Tibial nerve (tissue), 4 donors: ENCODE measurements around the gene PRPH. TPM values are rescaled to one million over a fixed set of nuclear protein-coding genes. Genes with fewer than 3 reads are reported as not detected.

Experiments used
- DNase-seq, 2 donors: peaks; one replicate each; pipeline ENCODE4 v3.0.0-alpha.2; 2019; ENCODE audit warnings: low spot score in 2 of 2
- H3K27ac ChIP-seq, 4 donors: fragments of 200-600 bp; sonication (generic) in 3 of 4; one replicate each; pipeline ENCODE4 v1.5.1; 2017 to 2019; ENCODE audit warnings: mild to moderate bottlenecking in 1 of 4
- H3K27me3 ChIP-seq, 2 donors: fragments of 200-600 bp; sonication (generic) in 1 of 2; one replicate each; pipeline versions ENCODE4 v1.5.1 to v1.6.0; 2017 to 2019
- H3K36me3 ChIP-seq, 3 donors: fragments of 200-600 bp; sonication (generic); one replicate each; pipeline ENCODE4 v1.5.1; 2018 to 2019
- H3K4me1 ChIP-seq, 4 donors: fragments of 200-600 bp; sonication (generic) in 3 of 4; one replicate each; pipeline ENCODE4 v1.5.1; 2017 to 2019
- H3K4me3 ChIP-seq, 4 donors: fragments of 200-600 bp; sonication (generic) in 3 of 4; one replicate each; pipeline ENCODE4 v1.5.1; 2017 to 2019; ENCODE audit warnings: mild to moderate bottlenecking in 1 of 4, moderate library complexity in 1 of 4
- H3K9me3 ChIP-seq, 4 donors: fragments of 200-600 bp; sonication (generic) in 3 of 4; one replicate each; pipeline ENCODE4 v1.5.1; 2017 to 2019
- CTCF ChIP-seq, 5 experiments: fragments of 200-600 bp in 3 of 5; fragments of 450-650 bp in 2 of 5; sonication (generic) in 3 of 5; IDR thresholded peaks; one replicate each; pipeline ENCODE4 v1.5.1; 2016 to 2019; ENCODE audit warnings: antibody characterized with exemption in 5 of 5, mild to moderate bottlenecking in 3 of 5, moderate library complexity in 2 of 5
- EP300 ChIP-seq, 2 donors: sonication (generic); formaldehyde crosslinking; IDR thresholded peaks; one replicate each; pipeline ENCODE4 v1.6.1; 2017; ENCODE audit warnings: antibody characterized with exemption in 2 of 2, mild to moderate bottlenecking in 1 of 2
- POLR2A ChIP-seq, 2 donors: fragments of 450-650 bp; IDR thresholded peaks; one replicate each; pipeline ENCODE4 v1.6.1; 2017; ENCODE audit warnings: antibody characterized with exemption in 2 of 2, mild to moderate bottlenecking in 2 of 2, moderate library complexity in 2 of 2
- WGBS, 2 donors: methylation state at CpG; one replicate each; pipeline ENCODE4 v1.1.5; 2018; 5-methylcytosine and 5-hydroxymethylcytosine counted together
- total RNA-seq, 4 donors: library from RNA; depleted of rRNA; stranded (reverse); fragments of >200 nt; gene quantifications; one replicate each; pipeline ENCODE4 v1.1.0, GENCODE V29; 2016

Gene PRPH
- total RNA-seq, 4 donors from 2014 or later = 0.20 to 0.84 (median 0.22) TPM; not detected in 1

DNA sequence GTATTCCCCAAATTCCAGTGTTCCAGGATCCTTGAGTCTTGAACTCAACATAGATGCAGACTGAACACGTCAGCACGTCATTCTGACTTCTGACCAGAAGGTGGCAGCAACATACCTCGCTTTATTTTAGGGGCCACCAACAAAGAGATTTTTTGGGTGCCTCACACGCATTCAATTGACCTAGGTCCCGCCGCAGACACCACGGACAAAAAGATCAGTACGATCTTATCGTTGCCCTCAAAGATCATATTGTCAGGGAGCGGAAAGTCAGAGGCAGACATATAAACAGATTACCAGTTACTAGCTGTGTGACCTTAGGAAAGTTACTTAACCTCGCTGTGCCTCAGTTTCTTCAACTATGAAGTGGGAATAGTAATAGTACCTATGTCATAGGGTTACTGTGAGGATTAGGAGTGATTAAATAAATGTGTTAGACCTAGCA, 6.5 kb upstream of the PRPH start:
- no peaks in the 10 kb centered on the region for H3K36me3 ChIP-seq
- H3K4me1 ChIP-seq = peaks cover 0 to 10% (median 4%) of the 10 kb centered on the region in 4 donors
- no peak overlapping the region for H3K27ac ChIP-seq
- H3K9me3 ChIP-seq = no peaks in the 10 kb centered on the region
- peaks cover 0 to 29% of the 10 kb centered on the region in 2 donors for H3K27me3 ChIP-seq
- no peak overlapping the region for H3K4me3 ChIP-seq
- 11 to 13% methylated on average over 11 of the region's 11 CpGs for WGBS, 2 donors
- peak; percentile 47 to 69 for DNase-seq
- TF ChIP-seq EP300 (IDR thresholded peaks at IDR 0.05) (no peak), CTCF (IDR thresholded peaks at IDR 0.05) (peak; percentile 75 to 84 (median 79)), POLR2A (IDR thresholded peaks at IDR 0.05) (no peak)

- no peak for DNase-seq
- Histone ChIP-seq H3K4me3 (no peak overlapping the region), H3K36me3 (no peaks in the 10 kb centered on the region), H3K9me3 (no peaks in the 10 kb centered on the region), H3K4me1 (peaks cover 0 to 15% (median 5%) of the 10 kb centered on the region in 4 donors), H3K27me3 (peaks cover 0 to 27% of the 10 kb centered on the region in 2 donors), H3K27ac (no peak overlapping the region)
- WGBS, 2 donors = 79 to 82% methylated on average over 9 of the region's 9 CpGs
- no peak for TF ChIP-seq EP300 (IDR thresholded peaks at IDR 0.05)
- TF ChIP-seq POLR2A (IDR thresholded peaks at IDR 0.05) = no peak
- TF ChIP-seq CTCF (IDR thresholded peaks at IDR 0.05) = no peak
These were observed 5.9 kb upstream of the PRPH start for GRCh38 chr12:49288922-49289555.

DNA sequence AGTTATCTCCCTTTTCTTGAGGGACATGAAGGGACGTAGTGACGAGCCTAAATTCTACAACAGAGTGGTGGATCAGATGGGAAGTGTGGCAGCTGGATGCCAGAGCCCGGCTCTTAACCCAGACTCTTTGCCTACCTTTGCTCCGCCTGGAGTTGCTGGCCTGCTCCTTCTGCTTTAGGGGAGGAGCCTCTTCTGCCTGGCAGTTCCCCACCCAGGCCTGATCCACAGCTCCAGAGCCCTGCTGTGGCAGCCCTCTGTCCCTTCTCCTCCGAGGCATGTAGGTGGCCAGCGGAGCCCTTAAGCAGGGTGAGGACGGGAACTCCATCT, 2.3 kb upstream of the PRPH start:
- H3K4me1 ChIP-seq = peaks cover 0 to 43% (median 18%) of the 10 kb centered on the region in 4 donors
- peaks cover 0 to 36% of the 10 kb centered on the region in 2 donors for H3K27me3 ChIP-seq
- H3K9me3 ChIP-seq = no peaks in the 10 kb centered on the region
- TF ChIP-seq CTCF (IDR thresholded peaks at IDR 0.05) (no peak), POLR2A (IDR thresholded peaks at IDR 0.05) (no peak), EP300 (IDR thresholded peaks at IDR 0.05) (no peak)
- H3K4me3 ChIP-seq = no peak overlapping the region
- H3K27ac ChIP-seq = no peak overlapping the region
- DNase-seq = no peak
- 56 to 72% methylated on average over 6 to 7 of the region's 7 CpGs for WGBS, 2 donors
- H3K36me3 ChIP-seq = no peaks in the 10 kb centered on the region

DNA sequence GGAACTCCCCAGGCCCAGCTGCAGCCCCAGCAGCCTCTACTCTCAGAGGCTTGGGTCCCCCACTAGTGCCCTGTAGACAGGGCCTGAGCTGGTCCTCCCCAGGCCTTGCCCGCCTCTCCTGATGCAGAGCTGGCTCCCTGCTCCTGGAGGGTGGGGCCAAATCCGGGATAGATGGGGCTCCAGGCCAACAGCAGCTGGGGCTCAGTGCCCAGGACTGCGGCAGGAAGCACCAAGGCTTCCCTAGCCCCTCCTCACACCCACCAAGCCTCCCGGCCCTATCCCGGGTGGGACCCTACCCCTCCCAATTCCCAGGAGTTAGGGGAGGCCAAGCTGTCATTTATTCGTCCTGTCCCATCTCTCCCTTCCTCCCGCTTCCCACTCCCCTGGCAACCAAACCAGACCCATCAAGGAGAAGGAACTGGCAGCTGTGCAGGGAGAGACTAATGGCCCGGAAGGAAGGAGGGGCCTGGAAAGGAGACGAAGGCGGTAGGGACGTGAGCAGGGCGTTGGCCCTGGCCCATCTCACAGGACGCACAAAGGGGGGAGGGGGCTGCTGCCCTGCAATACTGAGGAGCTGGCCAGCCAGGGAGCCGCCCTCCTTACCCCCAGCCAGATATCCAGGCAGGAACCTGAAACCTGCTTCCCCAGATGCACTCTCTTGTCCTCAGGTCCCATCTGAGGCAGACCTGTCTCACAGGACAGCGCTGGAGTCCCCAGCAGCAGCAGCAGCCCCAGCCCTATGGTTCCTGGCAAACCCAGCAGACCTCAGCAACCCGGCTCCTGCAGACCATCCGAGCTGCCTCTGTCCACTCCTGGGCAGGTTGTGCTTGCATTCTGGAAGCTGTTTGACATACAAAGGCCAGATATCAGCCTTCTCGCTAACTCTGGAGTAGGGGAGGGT, 1.6 kb upstream of the PRPH start:
- Histone ChIP-seq H3K27ac (no peak overlapping the region), H3K4me3 (peak overlapping the region in 1 of 4 donors; percentile 9), H3K27me3 (peaks cover 0 to 42% of the 10 kb centered on the region in 2 donors), H3K36me3 (no peaks in the 10 kb centered on the region), H3K9me3 (no peaks in the 10 kb centered on the region), H3K4me1 (peaks cover 0 to 46% (median 18%) of the 10 kb centered on the region in 4 donors)
- 26 to 29% methylated on average over 13 to 17 of the region's 18 CpGs for WGBS, 2 donors
- TF ChIP-seq CTCF (IDR thresholded peaks at IDR 0.05) = no peak
- TF ChIP-seq POLR2A (IDR thresholded peaks at IDR 0.05) = no peak
- TF ChIP-seq EP300 (IDR thresholded peaks at IDR 0.05) = no peak
- no peak for DNase-seq
